RWPE2 (cell line): ENCODE data around the gene CCDC90B.
A peak's percentile ranks its signal among the peaks of the same experiment; 100 is the strongest.

ENCODE experiments used
- ATAC-seq: fragments of 200-7000 bp; cut with Tn5 transposase; 3 replicates; pipeline ENCODE4 v1.9.1; 2021; ENCODE audit warnings: low read depth
- DNase-seq: peaks from one replicate; pipeline ENCODE4 v3.0.0-alpha.2; 2020; ENCODE audit warnings: low spot score
- H3K27ac ChIP-seq: fragments of 450-650 bp; 2 replicates; pipeline ENCODE4 v1.5.1; 2017; ENCODE audit warnings: mild to moderate bottlenecking; ENCODE audit not compliant: poor library complexity, severe bottlenecking
- H3K27me3 ChIP-seq: fragments of 250-450 bp; sonication (Bioruptor Pico); 2 replicates; pipeline ENCODE4 v1.5.1; 2021; ENCODE audit warnings: mild to moderate bottlenecking, moderate library complexity; ENCODE audit not compliant: insufficient read depth, poor library complexity, severe bottlenecking
- H3K36me3 ChIP-seq: fragments of 250-450 bp; sonication (Bioruptor Pico); 2 replicates; pipeline ENCODE4 v1.5.1; 2020; ENCODE audit warnings: low read depth, mild to moderate bottlenecking, moderate library complexity
- H3K4me1 ChIP-seq: fragments of 250-450 bp; sonication (Bioruptor Pico); 2 replicates; pipeline ENCODE4 v1.5.1; 2021; ENCODE audit warnings: mild to moderate bottlenecking, moderate library complexity; ENCODE audit not compliant: insufficient read depth, poor library complexity, severe bottlenecking
- H3K4me3 ChIP-seq: fragments of 250-450 bp; sonication (Bioruptor Pico); 2 replicates; pipeline ENCODE4 v1.5.1; 2021; ENCODE audit warnings: mild to moderate bottlenecking, moderate library complexity; ENCODE audit not compliant: severe bottlenecking
- H3K9me3 ChIP-seq: fragments of 250-450 bp; sonication (Bioruptor Pico); 2 replicates; pipeline ENCODE4 v1.5.1; 2021; ENCODE audit warnings: mild to moderate bottlenecking, moderate library complexity; ENCODE audit not compliant: severe bottlenecking
- TF ChIP-seq, protein P1 (sequence below): fragments of 450-650 bp; IDR thresholded peaks from one replicate; pipeline ENCODE4 v1.5.1; 2017; ENCODE audit warnings: mild to moderate bottlenecking, moderate library complexity; ENCODE audit not compliant: poor library complexity, severe bottlenecking

CCDC90B gene

DNA sequence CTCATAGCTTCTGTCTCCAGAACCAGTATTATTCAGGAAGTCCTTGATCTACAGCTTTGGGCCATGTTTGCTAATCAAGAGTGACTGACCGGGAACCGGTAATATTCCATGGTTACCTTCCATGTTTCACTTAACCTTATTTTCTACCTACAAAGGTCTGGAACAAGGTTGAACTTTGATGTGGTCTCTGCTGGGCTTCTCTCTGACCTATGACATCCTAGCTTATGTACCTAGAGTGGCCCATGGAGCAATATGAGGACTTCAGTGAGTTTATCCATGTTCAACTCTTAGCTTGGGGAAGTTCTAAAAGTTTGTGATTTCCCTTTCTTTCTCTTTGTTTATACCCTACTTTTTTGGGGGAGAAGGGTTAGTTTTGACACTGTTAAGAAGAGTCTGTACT is 33.2 kb downstream of the CCDC90B start:
- Histone ChIP-seq H3K27ac (no peak overlapping the region), H3K27me3 (no peaks in the 10 kb centered on the region), H3K9me3 (no peaks in the 10 kb centered on the region), H3K4me1 (peaks cover 4% of the 10 kb centered on the region), H3K4me3 (no peak overlapping the region), H3K36me3 (no peaks in the 10 kb centered on the region)
- DNase-seq (no peak), ATAC-seq (no peak)
- TF ChIP-seq, protein P1, sequence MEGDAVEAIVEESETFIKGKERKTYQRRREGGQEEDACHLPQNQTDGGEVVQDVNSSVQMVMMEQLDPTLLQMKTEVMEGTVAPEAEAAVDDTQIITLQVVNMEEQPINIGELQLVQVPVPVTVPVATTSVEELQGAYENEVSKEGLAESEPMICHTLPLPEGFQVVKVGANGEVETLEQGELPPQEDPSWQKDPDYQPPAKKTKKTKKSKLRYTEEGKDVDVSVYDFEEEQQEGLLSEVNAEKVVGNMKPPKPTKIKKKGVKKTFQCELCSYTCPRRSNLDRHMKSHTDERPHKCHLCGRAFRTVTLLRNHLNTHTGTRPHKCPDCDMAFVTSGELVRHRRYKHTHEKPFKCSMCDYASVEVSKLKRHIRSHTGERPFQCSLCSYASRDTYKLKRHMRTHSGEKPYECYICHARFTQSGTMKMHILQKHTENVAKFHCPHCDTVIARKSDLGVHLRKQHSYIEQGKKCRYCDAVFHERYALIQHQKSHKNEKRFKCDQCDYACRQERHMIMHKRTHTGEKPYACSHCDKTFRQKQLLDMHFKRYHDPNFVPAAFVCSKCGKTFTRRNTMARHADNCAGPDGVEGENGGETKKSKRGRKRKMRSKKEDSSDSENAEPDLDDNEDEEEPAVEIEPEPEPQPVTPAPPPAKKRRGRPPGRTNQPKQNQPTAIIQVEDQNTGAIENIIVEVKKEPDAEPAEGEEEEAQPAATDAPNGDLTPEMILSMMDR, result no peak

DNA sequence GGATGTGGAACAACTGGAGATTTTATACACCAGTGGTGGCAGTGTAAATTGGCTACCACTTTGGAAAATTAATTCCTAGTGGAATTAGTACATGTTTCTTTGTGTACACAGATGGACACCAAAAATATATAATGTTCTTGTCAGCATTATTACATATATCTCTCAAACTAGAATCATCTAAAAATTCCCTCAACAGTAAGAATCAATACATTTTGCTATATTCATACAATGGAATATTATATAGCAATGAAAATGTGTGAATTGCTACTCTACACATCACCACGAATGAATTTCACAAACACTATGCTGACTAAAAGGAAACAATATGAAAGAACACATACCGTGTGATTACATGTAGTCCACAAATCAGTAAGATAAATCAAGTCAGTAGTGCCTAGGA is 33.9 kb downstream of the CCDC90B start:
- DNase-seq, result no peak
- no peaks in the 10 kb centered on the region for H3K9me3 ChIP-seq
- no peaks in the 10 kb centered on the region for H3K27me3 ChIP-seq
- ATAC-seq, result no peak
- TF ChIP-seq, protein P1, result no peak
- no peaks in the 10 kb centered on the region for H3K4me1 ChIP-seq
- H3K27ac ChIP-seq, result no peak overlapping the region
- no peak overlapping the region for H3K4me3 ChIP-seq
- no peaks in the 10 kb centered on the region for H3K36me3 ChIP-seq

DNA sequence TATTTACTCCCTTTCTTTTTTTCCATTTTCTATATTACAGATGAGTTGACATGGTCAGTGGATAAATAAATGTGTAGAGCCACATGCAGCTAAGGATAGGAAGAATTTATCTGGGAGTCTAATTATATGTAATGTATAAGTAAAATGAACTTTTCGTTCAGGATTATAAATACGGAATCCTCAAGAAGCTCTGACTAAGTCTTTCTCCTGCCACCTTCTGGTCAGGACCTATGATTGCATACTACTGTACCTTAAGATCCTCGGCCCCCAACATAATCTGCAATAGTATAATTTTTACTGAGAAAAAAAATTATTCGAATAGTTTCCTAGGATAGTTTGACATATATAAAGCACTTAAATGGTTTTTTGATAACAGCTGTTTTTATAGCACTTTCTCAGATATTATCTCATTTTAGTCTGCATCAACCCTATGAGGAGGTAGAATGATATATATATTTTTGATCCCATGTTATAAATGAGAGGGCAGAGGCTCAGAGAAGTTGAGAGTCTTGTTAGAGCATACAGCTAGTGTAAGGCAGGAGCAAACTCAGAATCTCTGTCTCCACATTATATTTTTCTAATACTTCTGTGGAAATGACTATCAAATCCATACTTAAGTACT is 36.1 kb downstream of the CCDC90B start:
- peak; percentile 75 for ATAC-seq
- H3K36me3 ChIP-seq, result no peaks in the 10 kb centered on the region
- H3K4me1 ChIP-seq, result no peaks in the 10 kb centered on the region
- no peak overlapping the region for H3K27ac ChIP-seq
- TF ChIP-seq, protein P1, result peak; percentile 86
- H3K27me3 ChIP-seq, result no peaks in the 10 kb centered on the region
- no peaks in the 10 kb centered on the region for H3K9me3 ChIP-seq
- DNase-seq, result no peak
- no peak overlapping the region for H3K4me3 ChIP-seq

DNA sequence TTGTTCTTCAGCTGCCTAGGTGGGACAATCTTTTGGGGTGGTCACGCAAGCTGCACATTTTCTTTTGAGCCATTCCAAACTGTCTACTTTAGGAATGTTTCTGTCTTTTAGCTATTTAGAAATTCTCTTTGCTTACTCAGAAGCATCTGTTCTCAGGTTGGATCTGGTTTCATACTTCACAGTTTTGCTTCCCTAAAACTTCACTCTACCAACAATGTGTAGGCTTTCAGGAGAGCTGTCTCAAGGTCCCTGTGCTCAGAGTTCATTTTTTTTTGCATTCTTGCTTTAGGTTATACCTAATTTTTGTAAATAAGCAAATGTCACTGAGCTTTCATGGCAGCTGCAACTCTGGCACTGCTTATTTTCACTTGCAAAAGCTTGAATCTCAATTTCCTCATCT is 36.7 kb downstream of the CCDC90B start:
- TF ChIP-seq, protein P1, result no peak
- Histone ChIP-seq H3K36me3 (no peaks in the 10 kb centered on the region), H3K4me1 (no peaks in the 10 kb centered on the region), H3K9me3 (no peaks in the 10 kb centered on the region), H3K27ac (no peak overlapping the region), H3K27me3 (no peaks in the 10 kb centered on the region), H3K4me3 (no peak overlapping the region)
- DNase-seq (no peak), ATAC-seq (no peak)

DNA sequence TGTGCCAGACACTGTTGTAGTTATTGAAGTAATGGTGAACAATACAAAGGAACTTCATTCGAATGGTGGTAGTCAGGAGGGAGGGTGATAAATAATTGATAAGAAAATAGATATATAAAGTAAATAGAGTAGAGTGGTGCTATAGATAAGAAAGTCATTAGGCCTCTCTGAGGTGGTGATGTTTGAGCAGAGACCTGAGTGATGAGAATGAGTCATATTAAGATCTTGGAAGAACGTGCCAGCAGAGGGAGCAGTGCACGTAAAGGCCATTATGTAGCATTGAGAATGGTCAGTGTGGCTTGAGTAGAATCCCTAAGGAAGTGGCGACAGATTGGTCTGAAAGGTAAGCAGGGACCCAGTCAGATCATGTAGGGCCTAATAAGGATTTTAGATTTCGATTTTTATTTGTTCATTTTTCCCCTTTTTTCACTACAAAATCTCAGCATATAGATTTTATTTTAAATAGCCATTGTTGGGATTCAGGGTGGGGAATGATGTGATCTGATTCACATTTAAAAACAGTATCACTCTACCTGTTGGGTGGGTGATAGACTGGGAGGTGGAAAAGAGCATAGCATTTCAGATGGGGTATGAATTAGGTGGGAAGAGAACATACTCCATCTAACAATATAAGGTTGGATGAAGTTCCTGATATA is 44.7 kb downstream of the CCDC90B start:
- peak; percentile 94 for ATAC-seq
- no peaks in the 10 kb centered on the region for H3K4me1 ChIP-seq
- no peak overlapping the region for H3K27ac ChIP-seq
- no peaks in the 10 kb centered on the region for H3K9me3 ChIP-seq
- TF ChIP-seq, protein P1, result peak; percentile 88
- DNase-seq, result no peak
- H3K36me3 ChIP-seq, result no peaks in the 10 kb centered on the region
- H3K4me3 ChIP-seq, result no peak overlapping the region
- H3K27me3 ChIP-seq, result no peaks in the 10 kb centered on the region
